HG03060 (cell line): ENCODE data around the gene RNASEL.

Source experiments
- ATAC-seq: cut with Tn5 transposase; IDR thresholded peaks from one replicate; pipeline ENCODE4 v1.9.1; 2021; ENCODE audit warnings: low read depth, moderate number of reproducible peaks; ENCODE audit not compliant: unreplicated experiment

Gene RNASEL

DNA sequence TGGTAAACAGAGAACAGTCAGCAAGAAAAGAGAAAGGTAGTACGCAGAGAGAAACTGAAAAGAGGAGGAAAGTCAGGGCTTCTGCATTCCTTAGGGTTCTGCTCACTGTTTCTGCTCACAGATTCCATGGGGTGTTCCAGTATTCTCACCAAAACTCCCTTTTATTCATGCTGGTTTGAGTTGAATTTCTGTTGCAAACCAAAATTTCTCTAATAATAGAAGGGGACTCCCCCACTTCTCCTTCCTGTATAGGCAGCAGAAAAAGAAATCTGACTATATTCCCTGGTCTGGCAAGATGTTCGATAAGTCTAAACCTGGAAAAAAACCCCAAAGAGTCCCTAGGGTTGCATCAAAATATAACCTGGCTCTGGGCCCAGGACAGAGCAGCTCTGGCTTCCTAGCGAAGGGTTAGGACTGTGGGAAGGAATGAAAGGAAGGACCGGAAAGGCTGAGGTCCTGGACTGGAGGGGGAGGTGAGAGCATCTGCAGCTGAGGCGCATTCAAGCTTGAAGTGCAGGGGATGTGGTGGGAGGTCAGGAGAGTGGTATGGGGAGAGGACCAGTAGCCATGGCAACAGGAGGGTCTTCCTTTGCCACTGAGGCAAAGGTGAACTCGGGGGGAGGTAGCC is 34.0 kb upstream of the RNASEL start:
- ATAC-seq, result no peak

DNA sequence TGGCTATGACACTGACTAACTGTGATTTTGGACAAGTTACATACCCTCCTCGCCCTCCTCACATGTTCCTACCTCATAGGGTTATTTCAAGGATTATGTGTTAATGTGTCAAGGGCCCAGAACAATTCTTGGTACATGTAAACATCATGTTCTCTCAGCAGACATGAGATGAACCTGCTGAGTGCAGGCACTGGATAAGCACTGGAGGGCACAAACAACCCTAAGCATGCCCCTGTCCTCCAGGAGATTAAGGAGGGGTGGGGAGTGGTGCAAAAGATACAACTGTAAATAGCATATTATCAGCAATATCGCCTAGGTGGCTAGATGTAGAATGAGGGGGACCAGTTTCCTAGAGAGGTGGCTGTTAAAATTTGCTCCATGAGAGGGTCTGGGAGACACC is 32.9 kb upstream of the RNASEL start:
- no peak for ATAC-seq

DNA sequence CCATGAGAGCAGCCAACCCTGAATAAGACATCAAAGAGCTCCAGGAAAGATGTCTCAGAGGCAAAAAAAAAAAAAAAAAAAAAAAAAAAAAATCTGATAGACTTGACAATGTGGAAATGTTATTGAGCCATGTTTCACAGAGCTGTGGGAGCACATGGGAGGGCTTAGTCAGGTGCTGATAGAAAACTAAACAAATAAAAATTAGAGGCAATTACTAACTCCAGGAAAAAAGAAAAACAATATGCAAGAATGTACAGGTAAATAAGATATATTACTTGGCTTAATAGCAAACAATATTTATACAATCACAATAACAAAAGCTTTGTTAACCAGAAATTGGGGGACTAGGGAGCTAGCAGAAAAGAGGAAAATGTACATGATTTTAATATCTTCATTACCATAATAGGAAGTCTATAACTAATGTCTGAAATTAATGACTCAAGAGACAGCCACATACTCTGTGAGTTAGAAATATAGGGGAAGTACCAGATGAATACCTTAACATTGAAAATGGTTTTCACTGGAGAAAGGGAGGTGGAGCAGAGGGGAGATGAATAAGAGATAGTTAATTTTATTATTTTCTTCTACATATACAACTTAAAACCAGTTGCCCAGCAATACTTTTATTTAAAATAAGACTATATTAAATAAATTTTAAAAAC is 32.0 kb upstream of the RNASEL start:
- ATAC-seq, result no peak

DNA sequence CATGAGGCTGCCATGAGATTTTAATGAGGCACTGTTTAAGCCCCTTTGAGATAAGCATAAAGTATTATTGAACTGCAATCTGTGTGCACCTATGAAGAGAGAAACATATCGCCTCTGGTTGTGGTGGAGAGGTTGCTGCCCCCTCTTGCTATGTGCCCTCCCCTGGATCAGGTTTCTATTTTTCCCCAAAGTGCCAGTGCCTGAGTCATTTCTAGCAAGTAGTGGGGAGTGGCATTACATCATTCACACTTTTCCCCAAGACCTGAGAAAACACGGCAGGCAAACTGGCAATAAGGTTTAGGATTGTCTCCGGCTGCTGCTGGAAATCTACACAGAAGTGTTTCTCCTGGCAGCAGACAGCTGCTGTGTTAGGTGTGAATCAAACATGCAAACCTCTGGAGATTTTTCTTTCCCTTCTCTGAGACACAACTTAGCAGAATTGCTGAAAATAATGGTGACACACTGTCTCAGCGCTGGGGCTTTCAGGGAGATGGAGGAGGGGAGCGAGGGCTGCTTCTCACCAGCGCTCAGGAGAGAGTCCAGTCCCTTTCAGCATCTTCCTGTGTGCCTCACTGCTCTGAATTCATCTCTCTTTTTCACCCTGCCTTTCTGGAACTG is 28.8 kb upstream of the RNASEL start:
- ATAC-seq, result no peak

DNA sequence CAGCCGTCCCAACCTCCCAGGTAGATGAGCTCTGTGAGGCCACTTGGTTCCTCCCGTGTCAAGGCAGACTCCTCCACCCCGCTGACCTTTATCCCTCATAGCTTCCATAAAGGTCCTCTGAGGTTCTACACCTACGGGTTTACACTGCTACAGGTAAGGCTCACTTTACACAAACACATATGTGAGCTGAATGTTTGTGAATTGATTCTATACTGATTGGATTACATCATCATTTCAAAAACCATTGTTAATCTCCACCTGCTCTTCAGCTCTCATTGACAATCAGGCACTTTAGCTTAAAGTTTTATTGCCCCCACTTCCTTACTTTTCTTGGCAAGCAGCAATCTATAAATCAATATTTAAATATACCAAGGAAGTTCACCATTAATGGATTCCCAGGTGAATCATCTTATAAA is 28.0 kb upstream of the RNASEL start:
- no peak for ATAC-seq

DNA sequence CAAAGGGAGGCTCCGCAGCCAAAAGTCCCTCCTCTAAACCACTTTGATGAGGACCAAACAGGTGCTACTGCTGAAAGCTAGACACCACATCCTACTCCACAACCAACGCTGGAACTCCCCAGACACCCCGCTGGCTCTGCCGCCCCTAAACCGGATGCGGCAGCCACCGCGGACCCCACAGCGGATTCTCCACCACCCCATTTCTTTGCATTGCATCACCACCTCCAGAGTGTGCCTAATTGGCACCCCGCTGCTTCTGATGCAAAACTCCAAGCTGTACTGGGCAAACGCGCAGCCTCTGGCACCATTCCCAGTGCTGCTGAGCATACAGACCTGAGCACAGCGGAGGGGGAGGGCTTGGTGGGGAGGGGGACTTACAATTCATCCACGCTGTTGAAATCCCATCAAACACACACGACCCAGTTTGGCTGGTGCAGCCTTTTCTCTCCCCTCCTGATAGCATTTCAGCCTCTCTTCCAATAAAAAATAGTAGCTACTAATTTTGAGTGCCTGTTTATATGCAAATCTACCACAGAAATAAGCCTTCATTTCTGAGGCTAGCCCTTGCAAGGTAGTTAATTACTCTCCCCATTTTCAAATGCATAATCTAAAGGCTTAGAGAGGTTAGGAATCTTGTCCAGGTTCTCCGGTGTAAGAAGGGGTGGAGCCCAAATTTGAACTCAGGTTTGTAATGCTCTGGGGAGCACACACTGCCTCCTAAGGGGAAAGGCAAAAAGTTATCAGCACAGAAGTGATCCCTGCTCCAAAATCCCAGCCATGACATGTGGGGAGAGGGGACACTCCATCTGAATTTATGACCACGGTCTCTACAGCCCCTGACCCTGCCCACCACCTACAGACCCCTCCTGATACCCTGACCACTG is 27.3 kb upstream of the RNASEL start:
- ATAC-seq, result peak; percentile 59

DNA sequence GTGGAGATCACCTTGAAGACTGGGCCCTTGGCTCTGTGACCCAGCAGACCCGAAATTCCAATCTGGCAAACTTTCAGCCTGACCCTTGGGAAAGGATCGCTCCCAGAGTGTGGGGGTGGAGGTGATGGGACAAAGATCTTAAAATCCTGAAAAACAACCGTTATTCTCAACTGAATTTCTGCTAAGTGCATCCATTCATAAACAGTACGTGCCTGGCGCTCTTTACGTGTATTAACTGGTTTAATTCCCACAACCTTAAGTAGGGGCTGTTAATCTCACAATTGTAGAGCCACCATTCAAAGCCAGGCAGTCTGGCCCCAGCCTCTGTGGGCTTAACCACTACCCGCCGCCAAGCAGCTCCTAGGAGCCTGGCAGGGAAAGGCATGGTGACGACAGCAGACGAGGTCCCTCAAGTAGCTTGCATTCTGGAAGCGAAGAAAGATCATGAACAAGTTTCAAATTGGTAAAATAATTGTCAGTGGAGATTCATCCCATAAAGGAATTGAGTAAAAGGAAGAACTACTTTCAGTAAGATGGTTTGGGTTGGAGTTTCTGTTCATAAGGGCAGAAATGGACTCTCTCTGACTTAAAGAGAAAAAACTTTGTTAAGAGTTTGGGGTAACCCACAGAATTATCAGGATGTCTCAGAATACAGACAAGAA is 26.5 kb upstream of the RNASEL start:
- peak; percentile 18 for ATAC-seq

DNA sequence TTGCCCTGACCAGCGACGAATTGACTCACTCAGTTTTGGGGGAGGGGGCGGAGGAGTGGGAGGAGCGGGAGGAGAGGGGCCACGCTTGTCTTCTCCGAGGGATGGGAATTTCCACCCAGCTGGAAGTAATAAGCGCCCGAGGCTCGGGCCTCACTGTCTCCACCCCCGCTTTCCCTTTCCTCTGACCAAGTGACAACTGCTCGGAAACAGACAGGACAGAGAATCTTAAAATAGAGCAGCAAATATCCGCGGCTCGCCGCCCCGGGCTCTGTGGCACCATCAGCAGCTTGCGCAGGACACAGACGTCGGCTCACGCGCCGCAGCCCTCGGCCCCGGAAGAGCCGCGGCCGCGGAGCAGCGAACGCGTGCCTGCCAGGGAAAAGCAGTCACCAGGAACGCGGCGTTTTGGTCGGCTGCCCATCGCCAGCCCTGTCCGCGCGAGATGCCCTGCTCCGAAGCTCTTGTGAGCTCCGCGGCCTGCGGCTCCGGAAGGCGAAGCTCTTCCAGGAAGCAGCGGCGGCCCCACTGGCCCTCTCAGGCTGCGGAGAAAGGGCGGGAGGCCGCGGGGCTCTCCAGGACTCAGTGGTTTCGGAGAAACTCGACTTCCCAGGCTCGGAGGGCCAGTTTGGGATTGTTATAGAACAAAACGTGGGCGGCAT is 25.9 kb upstream of the RNASEL start:
- ATAC-seq, result no peak

DNA sequence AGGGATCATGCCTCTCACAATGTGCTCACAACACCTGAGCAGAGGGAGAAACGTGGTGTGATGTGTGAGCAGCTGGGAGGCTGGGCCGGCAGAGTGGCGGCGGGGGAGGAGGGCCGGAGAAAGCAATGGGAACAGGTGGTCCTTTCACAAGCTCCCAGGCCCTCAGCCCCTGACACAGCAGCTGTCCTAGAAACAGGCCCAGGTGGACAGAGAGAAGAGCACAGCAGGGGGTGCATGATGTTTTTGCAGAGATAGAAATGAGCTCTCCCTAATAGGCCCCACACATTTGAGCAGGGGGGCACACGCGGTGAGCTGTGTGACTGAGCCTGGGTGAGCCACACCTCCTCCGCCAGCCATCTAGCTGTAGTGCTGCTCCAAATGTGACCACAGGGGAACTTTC is 22.7 kb upstream of the RNASEL start:
- ATAC-seq, result no peak

DNA sequence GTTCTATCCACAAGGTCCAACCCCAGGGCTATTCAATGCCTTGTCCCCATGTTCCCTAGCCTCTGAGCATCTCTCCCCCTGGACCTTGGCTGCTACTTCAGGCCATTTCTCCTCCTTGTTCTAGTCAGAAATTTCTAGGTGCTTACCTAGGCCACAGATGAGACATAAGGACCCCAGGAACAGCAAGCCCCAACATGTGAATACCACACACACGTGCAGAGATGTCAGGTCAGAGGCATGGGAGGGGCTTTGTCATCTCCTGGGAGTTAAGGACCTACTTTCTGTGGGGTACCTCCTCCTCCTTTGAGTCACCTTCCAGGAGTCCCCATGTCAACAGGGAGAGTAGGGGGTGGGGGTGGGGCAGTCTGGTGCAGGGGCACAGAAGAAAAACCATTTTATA is 22.3 kb upstream of the RNASEL start:
- ATAC-seq, result no peak

DNA sequence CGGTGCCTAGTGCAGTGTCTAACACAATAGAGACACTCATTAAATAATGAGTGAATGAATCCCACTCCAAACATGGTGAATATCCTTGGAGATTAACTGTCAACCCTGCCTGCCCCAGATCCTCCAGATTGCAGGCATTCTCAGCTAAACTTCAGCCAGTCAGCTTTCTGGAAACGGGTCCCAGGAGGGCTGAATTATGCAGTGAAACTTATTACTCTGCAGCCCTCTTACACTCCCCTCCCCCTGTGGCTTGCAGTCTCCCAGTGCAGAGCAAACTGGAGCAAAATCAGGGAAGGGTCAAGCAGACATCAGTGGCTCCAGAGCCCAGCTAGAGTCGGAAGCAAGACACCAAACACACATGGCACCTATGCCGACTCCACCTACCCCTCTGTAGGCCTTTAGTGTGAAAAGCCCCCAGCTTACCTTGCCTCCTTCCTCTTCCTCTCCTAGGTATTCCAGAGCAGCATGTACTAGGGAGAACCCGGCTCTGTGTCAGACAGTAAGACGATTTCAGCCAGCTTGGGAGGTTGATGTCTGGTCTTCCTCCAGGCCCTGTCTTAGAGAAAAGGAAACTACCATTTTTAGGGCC is 21.6 kb upstream of the RNASEL start:
- ATAC-seq, result no peak

DNA sequence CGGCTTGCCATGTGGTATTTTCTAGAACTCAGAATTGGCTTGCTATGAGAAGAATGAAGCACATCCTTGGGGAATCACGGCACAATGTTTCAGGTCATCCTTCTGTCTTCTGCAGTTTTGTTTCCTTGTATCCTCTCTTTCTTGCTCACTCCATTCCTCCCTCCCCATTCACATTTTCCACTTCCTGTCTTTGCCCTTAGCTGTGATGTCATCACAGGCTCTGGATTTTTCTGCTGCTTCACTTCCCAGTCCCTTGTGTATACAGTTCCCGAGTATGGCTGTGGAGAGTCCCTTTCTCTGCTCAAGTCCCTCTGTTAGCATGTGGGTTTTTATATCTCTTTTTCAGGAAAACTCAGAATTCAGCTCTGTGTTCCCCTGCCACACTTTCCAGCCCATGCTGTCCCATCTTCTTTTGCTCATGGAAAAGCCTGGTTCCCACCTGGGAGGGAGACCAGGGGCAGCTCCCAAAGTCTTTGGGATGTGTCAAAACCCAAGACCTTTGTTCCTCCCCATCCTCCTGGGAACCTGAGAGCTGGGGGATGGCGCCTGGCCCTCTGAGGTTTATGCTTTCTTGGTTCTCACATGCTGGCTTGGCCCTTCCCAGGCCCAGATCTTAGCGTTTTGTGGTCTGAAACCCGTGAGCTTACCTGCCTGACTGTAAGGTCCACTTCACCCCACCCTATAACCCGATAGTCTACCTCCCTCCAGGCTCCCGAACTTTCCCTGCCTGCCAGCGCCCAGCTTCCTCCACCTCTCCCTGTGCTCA is 20.0 kb upstream of the RNASEL start:
- no peak for ATAC-seq

DNA sequence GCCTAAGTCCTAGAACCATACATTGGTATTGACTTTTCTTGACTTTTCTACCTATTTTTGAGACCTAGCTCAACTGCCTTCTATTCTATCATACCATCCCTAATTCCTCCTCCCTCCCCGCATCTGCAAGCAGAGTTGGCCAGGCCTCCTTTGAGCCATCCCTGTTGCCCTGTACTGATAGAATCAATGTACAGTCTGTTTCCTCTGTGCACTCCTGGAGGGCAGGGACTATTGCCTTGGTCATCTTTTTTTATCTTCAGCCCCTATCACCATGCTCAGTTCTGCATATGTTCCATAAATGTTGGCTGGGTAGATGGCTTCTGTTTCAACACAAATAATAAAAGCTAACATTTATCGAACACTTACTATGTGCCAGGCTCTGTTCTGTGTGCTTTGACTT is 19.2 kb upstream of the RNASEL start:
- ATAC-seq, result no peak

DNA sequence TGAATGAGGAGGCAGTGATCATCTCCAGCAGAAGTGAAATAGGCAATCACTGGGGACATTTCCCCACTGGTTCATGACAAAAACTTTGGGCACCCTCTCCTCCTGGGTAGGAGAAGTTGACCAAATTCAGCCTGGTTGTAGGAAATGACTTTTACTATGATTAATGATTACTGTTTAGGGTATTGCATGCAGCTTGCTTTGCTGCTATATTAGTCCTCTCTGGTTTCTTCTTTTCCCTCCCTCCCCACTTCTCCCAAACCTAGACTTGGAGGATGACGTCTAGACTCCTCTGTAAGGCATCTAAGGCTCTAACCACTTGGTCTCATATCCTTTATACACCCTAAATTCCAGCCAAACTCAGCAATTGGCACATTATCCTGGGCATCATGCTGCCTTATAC is 18.5 kb upstream of the RNASEL start:
- no peak for ATAC-seq

DNA sequence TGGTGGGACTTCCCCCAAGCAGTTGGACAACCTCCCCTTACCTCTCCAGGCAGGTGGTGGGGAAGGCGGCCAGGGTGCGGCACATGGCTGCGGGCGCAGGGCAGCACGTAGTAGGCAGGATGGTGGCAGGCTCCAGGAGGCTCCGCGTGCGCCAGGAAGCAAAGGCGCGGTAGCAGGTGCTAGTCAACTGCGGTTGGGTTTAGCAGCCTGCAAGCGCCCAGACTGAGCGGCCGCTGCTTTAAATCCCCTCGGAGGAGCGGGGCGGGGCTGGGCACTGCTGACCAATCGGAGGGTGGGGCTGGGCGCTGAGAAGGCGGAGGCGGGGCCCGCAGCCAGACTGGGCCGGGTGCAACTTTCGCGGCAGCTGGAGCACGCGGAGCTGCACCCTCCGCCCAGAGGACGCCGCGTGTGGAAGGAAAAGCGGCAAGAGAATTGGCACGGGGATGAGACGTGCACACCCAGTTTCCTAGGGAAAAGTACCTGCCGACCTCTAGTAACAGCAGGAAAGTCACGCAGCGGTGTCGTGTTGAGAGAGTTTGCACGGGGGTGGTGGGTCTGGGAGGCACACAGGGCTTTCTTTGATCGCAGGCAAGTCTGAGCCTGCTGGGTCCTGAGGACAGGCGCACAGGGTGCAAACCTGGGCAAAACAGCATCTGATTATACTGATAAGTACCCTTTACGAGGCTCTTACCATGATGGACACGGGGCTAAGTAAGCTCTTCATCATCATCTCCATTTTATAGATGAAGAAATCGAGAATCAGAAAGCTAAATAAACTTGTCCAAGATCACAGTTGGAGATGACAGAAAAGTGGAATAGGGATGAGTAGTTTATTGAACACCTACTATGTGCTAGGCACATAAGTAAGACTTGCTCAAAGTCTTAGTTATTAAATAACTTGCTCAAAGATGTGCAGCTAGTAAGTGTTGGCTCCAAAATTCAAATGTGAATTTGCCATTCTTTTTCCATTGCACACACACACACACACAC is 15.4 kb upstream of the RNASEL start, which contains the start of gene RGS16:
RGS16 (minus strand) TSS at position 215 of the 990 bp plus-strand sequence; CDS start at position 85, 130 bp downstream.
- no peak for ATAC-seq

DNA sequence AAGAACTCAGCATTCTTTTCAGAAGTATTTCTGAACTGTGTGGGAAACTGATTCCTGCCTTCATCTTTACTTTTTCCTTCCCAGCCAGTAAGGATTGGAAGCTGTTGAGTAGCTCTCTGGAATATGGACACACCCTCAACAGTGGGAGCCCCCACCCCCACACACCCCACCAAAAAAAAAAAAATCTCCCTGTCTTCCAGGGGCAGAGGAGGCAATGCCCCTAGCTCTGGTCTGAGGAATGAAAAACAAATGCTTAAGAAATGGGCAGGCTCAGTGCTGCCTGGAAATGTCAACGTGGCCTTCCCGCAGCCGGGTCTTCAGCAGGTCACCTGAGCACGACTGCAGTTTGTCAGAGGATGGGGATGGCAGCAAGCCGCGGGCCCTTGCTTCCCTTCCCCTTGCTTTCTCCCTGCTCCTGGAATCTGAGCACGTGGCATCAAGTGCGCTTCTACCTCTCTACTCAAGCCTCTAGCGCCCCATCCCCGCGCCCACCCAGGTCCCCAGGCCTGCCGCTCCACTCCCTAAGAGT is 14.7 kb upstream of the RNASEL start:
- no peak for ATAC-seq

DNA sequence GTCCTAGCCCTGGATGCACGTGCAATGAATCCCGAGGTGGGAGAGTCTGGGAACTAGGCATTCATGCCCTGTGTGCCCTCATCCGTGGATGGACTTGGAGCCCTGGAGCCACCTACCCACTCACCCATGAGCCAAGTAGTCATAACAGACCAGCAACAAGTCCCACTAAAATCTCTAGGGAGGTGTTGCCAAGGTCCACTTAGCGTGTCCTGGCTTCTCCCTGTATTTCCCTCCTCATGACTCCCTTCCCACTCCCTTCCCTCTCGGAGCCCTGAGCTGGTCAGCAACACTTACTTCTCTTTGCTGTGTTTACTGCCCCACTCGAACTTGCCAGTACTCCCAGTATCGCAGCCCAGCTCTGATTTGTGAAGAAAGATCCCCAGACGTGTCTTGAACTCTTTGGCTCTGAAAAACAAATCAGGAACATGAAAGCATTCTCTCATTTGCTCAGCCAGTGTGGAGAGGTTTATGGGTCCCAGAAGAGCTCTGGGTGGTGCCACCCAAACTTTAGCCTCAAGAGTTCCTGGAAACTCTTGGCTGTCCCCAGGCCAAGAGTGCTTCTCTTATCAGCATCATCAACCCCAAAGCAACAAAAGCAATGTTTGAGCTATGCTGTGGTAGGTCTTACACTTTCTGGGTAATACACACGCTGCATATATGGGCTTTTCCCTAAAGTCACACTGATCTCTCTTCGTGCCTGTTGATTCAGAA is 14.0 kb upstream of the RNASEL start:
- ATAC-seq, result no peak
